Breast epithelium (tissue), 3 donors: Measurements from ENCODE around the gene PDCD11.

Experiments
- POLR2A ChIP-seq: fragments of 450-650 bp; IDR thresholded peaks from one replicate; pipeline ENCODE4 v1.6.1; 2016; ENCODE audit warnings: antibody characterized with exemption, mild to moderate bottlenecking, moderate library complexity
- TF ChIP-seq, protein P1 (sequence below), 3 donors: fragments of 450-650 bp; IDR thresholded peaks; one replicate each; pipeline ENCODE4 v1.5.1; 2016 to 2017; ENCODE audit warnings: antibody characterized with exemption in 3 of 3, mild to moderate bottlenecking in 3 of 3, moderate library complexity in 3 of 3

DNA sequence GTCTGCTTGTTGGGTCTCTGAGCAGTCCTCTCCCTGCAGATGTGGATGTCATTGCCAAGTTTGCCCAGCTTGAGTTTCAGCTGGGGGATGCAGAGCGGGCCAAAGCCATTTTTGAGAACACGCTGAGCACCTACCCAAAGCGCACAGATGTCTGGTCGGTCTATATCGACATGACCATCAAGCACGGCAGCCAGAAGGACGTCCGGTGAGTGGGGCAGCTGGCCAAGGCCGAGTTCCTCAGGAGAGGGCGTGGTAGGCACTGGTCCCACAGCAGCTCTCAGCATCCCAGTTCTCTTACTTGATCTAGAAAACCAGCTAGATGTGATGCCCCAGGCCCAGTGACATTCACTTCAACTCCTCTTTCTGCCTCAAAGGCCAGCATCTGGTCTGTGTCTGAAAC is 48.1 kb downstream of the PDCD11 start:
- TF ChIP-seq, protein P1, sequence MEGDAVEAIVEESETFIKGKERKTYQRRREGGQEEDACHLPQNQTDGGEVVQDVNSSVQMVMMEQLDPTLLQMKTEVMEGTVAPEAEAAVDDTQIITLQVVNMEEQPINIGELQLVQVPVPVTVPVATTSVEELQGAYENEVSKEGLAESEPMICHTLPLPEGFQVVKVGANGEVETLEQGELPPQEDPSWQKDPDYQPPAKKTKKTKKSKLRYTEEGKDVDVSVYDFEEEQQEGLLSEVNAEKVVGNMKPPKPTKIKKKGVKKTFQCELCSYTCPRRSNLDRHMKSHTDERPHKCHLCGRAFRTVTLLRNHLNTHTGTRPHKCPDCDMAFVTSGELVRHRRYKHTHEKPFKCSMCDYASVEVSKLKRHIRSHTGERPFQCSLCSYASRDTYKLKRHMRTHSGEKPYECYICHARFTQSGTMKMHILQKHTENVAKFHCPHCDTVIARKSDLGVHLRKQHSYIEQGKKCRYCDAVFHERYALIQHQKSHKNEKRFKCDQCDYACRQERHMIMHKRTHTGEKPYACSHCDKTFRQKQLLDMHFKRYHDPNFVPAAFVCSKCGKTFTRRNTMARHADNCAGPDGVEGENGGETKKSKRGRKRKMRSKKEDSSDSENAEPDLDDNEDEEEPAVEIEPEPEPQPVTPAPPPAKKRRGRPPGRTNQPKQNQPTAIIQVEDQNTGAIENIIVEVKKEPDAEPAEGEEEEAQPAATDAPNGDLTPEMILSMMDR (IDR thresholded peaks at IDR 0.05) = no peak
- no peak for TF ChIP-seq POLR2A
